Lung (tissue), 12 donors: ENCODE results near the gene RUBCN. TPM values are rescaled to one million over a fixed set of nuclear protein-coding genes. Genes with fewer than 3 reads are reported as not detected.
A peak's percentile ranks its signal among the peaks of the same experiment; 100 is the strongest.

ENCODE experiments used
- ATAC-seq: fragments of 200-7000 bp; cut with Tn5 transposase; one replicate; pipeline ENCODE4 v1.9.1; 2020; ENCODE audit warnings: moderate number of reproducible peaks; ENCODE audit not compliant: insufficient read depth, low FRiP score
- DNase-seq, 3 donors: peaks; one replicate each; pipeline ENCODE4 v3.0.0-alpha.2; 2013 to 2017
- H3K27ac ChIP-seq, 2 donors: one replicate each; pipeline ENCODE4 v1.5.1; 2013; ENCODE audit warnings: mild to moderate bottlenecking in 2 of 2, moderate library complexity in 2 of 2, control low read depth in 1 of 2, inconsistent platforms in 1 of 2, low read depth in 1 of 2, low read length in 1 of 2
- H3K27me3 ChIP-seq, 3 donors: one replicate each; pipeline ENCODE4 v1.5.1; 2013; ENCODE audit warnings: low read length in 2 of 3; ENCODE audit not compliant: control insufficient read depth in 3 of 3, insufficient read depth in 3 of 3
- H3K36me3 ChIP-seq, 4 donors: one replicate each; pipeline ENCODE4 v1.5.1; 2013; ENCODE audit warnings: low read length in 4 of 4, mild to moderate bottlenecking in 1 of 4, moderate library complexity in 1 of 4; ENCODE audit not compliant: control insufficient read depth in 4 of 4, insufficient read depth in 4 of 4
- H3K4me1 ChIP-seq, 5 donors: one replicate each; pipeline ENCODE4 v1.5.1; 2013; ENCODE audit warnings: low read length in 5 of 5, mild to moderate bottlenecking in 2 of 5, moderate library complexity in 1 of 5; ENCODE audit not compliant: control insufficient read depth in 5 of 5, insufficient read depth in 5 of 5
- H3K4me3 ChIP-seq: one replicate; pipeline ENCODE4 v1.5.1; 2013; ENCODE audit warnings: mild to moderate bottlenecking, control low read depth, moderate library complexity
- H3K9ac ChIP-seq, 2 donors: one replicate each; pipeline ENCODE4 v1.5.1; 2013; ENCODE audit warnings: low read length in 2 of 2, control low read depth in 1 of 2; ENCODE audit not compliant: insufficient read depth in 1 of 2
- H3K9me3 ChIP-seq, 4 donors: one replicate each; pipeline ENCODE4 v1.5.1; 2013; ENCODE audit warnings: low read length in 3 of 4, mild to moderate bottlenecking in 1 of 4, moderate library complexity in 1 of 4; ENCODE audit not compliant: control insufficient read depth in 4 of 4, insufficient read depth in 3 of 4
- whole genome bisulfite sequencing, 2 donors: extraction: QIAGEN DNeasy Blood & Tissue Kit; methylation state at CpG; one replicate each; pipeline ENCODE4 v1.1.7; 2013; 5-methylcytosine and 5-hydroxymethylcytosine counted together
- polyA plus RNA-seq, 2 donors: library from polyadenylated mRNA; stranded (reverse); fragments of 200-250 nt; gene quantifications; one replicate each; pipeline ENCODE4 v1.2.1, GENCODE V29; 2013
- total RNA-seq, 2 donors: library from RNA; depleted of rRNA in 1 of 2; stranded (reverse); fragments of >200 nt in 1 of 2; gene quantifications; one replicate each; pipeline ENCODE4 v1.2.1, GENCODE V29; 2014 to 2021
- TF ChIP-seq, protein P1 (sequence below): IDR thresholded peaks from 2 replicates; pipeline ENCODE4 v1.5.1; 2012; ENCODE audit warnings: mild to moderate bottlenecking; ENCODE audit errors: control extremely low read depth, extremely low read depth
- donor health status: control.
- donor health status: control.
- donor health status: Bipolar disorder and iron deficiency.
- donor health status: healthy.
- donor health status: DM: yes; HTN: yes; CAD: no.

Gene RUBCN
- total and polyA plus RNA-seq, 4 donors, result 11.9 to 34.1 (median 16.3) TPM

DNA sequence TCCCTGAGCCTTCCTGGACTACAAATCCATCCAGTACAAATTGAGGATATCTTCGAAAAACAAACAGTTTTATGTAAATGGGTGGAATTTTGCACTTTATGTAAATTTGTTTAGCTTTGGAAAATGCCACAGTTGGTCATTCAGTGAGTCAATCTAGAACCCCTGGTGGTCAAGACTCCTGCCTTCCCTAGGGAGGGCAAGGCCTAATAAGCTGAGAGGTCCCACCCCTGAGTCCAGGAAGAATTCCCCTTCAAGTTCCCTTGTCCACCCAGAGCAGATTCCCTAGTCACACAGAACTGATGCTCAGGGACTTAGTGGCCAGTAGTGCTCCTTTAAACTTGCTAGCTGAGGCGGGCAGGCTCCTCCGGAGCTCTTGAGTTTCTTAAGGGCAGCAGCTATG, 6.1 kb upstream of the RUBCN start:
- ATAC-seq (no peak), DNase-seq (no peak)
- H3K4me1 ChIP-seq, result peaks cover 0 to 2% (median 0%) of the 10 kb centered on the region in 5 donors
- TF ChIP-seq, protein P1, sequence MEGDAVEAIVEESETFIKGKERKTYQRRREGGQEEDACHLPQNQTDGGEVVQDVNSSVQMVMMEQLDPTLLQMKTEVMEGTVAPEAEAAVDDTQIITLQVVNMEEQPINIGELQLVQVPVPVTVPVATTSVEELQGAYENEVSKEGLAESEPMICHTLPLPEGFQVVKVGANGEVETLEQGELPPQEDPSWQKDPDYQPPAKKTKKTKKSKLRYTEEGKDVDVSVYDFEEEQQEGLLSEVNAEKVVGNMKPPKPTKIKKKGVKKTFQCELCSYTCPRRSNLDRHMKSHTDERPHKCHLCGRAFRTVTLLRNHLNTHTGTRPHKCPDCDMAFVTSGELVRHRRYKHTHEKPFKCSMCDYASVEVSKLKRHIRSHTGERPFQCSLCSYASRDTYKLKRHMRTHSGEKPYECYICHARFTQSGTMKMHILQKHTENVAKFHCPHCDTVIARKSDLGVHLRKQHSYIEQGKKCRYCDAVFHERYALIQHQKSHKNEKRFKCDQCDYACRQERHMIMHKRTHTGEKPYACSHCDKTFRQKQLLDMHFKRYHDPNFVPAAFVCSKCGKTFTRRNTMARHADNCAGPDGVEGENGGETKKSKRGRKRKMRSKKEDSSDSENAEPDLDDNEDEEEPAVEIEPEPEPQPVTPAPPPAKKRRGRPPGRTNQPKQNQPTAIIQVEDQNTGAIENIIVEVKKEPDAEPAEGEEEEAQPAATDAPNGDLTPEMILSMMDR, result no peak
- 86 to 92% methylated on average over 3 of the region's 3 CpGs for WGBS, 2 donors
- H3K9ac ChIP-seq, result no peak overlapping the region
- no peaks in the 10 kb centered on the region for H3K36me3 ChIP-seq
- no peaks in the 10 kb centered on the region for H3K27me3 ChIP-seq
- no peak overlapping the region for H3K27ac ChIP-seq
- H3K9me3 ChIP-seq, result no peaks in the 10 kb centered on the region
- no peak overlapping the region for H3K4me3 ChIP-seq

DNA sequence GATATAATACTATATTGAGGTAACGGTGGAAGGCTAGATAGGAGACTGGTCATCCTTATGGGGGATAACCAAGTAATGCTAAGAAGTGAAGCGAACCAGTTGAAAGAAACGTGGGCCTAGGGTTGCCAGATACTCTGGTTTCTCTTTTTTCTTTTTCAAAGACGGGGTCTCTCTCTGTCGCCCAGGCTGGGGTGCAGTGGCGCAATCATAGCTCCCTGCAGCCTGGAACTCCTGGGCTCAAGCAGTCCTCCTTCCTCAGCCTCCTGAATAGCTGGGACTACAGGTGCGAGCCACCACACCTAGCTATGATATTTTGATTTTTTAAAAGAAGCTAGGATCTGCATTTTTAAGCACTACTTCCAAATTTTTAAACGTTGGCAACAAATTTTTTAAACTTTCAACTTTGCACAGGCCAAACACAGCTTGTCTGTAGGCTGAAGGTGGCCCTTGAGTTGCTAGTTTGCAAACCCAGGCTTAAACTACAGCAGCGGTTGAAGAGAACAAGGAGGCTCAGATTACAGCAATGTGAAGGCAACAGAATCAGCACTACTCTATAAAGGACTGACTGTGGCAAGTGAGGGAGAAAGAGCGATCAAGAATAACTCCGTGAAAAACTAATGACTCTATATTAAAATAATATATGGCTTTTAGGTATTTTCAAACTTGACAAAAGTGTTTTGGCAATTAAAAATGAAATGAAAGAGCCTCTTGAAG, 1.2 kb upstream of the RUBCN start:
- Histone ChIP-seq H3K36me3 (no peaks in the 10 kb centered on the region), H3K9ac (peak overlapping the region in 1 of 2 donors; percentile 17), H3K4me1 (peaks cover 0 to 12% (median 0%) of the 10 kb centered on the region in 5 donors), H3K27ac (no peak overlapping the region), H3K4me3 (no peak overlapping the region), H3K27me3 (no peaks in the 10 kb centered on the region), H3K9me3 (no peaks in the 10 kb centered on the region)
- TF ChIP-seq, protein P1, result no peak
- ATAC-seq (no peak), DNase-seq (no peak)
- WGBS, 2 donors, result 68 to 69% methylated on average over 11 of the region's 11 CpGs

DNA sequence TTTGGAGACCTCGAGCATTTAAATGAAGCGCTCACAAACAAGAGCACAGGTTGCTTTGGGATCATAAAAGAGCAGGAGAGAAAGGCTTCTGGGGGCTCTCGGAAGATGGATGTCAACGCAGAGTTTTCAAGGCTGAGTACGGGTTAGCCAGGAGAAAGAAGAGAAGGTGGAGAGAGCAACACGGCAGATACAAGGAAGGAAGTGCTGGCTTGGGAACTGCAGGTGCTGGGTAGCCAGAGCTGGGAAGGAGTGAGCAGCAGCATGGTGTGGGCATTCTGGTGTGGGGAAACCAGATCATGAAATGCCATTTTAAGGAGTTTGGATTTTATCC, 580 bp upstream of the RUBCN start:
- Histone ChIP-seq H3K4me1 (peaks cover 0 to 12% (median 0%) of the 10 kb centered on the region in 5 donors), H3K27ac (peak overlapping the region; percentile 63 to 92), H3K4me3 (peak overlapping the region; percentile 44), H3K9ac (peak overlapping the region; percentile 14 to 17), H3K27me3 (no peaks in the 10 kb centered on the region), H3K36me3 (no peaks in the 10 kb centered on the region), H3K9me3 (no peaks in the 10 kb centered on the region)
- ATAC-seq, result no peak
- WGBS, 2 donors, result 0 to 1% methylated on average over 6 of the region's 6 CpGs
- DNase-seq, result no peak
- TF ChIP-seq, protein P1, result no peak
